GM19193 (cell line): ENCODE data around the gene PLSCR3.

Experiments
- POLR2A ChIP-seq: IDR thresholded peaks from 4 replicates; pipeline ENCODE4 v1.6.1; 2011; ENCODE audit not compliant: insufficient read depth, insufficient read length; ENCODE audit errors: extremely low read depth

Gene PLSCR3

GRCh38 chr17:7354262-7354843 is 40.0 kb downstream of the PLSCR3 start:
- TF ChIP-seq POLR2A: no peak

GRCh38 chr17:7352910-7353635 is 41.3 kb downstream of the PLSCR3 start:
- no peak for TF ChIP-seq POLR2A

GRCh38 chr17:7352503-7352889 is 41.8 kb downstream of the PLSCR3 start:
- no peak for TF ChIP-seq POLR2A

- TF ChIP-seq POLR2A: peak; percentile 57
Observed at GRCh38 chr17:7351665-7352502, 42.4 kb downstream of the PLSCR3 start, which contains the start of gene KCTD11. KCTD11 (plus strand) TSS chr17:7352162.

- no peak for TF ChIP-seq POLR2A
Observed at GRCh38 chr17:7348478-7349242, 45.7 kb downstream of the PLSCR3 start.

- TF ChIP-seq POLR2A: no peak
Observed at GRCh38 chr17:7347630-7348477, 46.5 kb downstream of the PLSCR3 start.

- TF ChIP-seq POLR2A: no peak
Observed at GRCh38 chr17:7346761-7347614, 47.3 kb downstream of the PLSCR3 start.

GRCh38 chr17:7343250-7343649 is 51.1 kb downstream of the PLSCR3 start:
- TF ChIP-seq POLR2A: no peak

GRCh38 chr17:7341842-7342241 is 52.5 kb downstream of the PLSCR3 start:
- TF ChIP-seq POLR2A: no peak

GRCh38 chr17:7340179-7340578 is 54.1 kb downstream of the PLSCR3 start:
- no peak for TF ChIP-seq POLR2A
